ENCODE results near the gene TCF4.

TCF4 gene

DNA sequence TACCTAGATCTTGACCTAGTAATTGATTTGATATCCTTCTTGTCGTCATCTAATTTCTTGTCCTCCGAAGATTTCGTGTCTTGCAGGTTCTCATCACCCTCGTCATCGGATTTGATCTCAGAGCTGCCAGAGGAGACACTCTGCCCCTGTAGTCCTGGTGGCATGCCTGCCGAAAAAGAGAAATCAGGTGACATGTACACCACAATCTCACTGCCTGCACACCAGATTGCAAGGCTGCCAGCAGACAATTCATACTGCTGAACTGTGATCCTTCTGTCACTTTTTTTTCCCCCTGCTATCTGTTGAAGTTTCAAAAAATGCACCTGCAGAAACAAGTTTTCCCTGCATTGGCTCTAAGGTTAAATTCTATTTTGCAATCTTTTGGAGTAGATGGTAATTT, 355.5 kb downstream of the TCF4 start:
- ChIA-PET CTCF (interaction anchor here (6.6 kb wide), 1 partner anchor 1342 kb away, joined by 51 read pairs; no protein-coding TSS in a partner anchor), POLR2A (no interaction called here)
- Histone ChIP-seq H3K36me3 (ENCODE audit: control insufficient read depth in 4 of 4, insufficient read depth in 4 of 4, low read length in 3 of 4) (peaks cover 8 to 59% (median 28%) of the 10 kb centered on the region in 4 experiments), H3K27me3 (replicated peaks in 2 of 5; ENCODE audit: control insufficient read depth in 4 of 5, insufficient read depth in 5 of 5, low read length in 4 of 5) (no peaks in the 10 kb centered on the region), H3K9me3 (ENCODE audit: control extremely low read depth in 1 of 5, control insufficient read depth in 4 of 5, insufficient read depth in 2 of 5, low read depth in 1 of 5, low read length in 4 of 5) (no peaks in the 10 kb centered on the region), H3K4me1 (ENCODE audit: control extremely low read depth in 1 of 4, control insufficient read depth in 4 of 4, insufficient read depth in 4 of 4, low read length in 3 of 4) (peaks cover 0 to 22% (median 9%) of the 10 kb centered on the region in 4 experiments), H3K27ac (ENCODE audit: insufficient read depth in 1 of 2, low read depth in 1 of 2, low read length in 2 of 2, poor library complexity in 1 of 2, severe bottlenecking in 2 of 2) (no peak overlapping the region), H3K4me3 (ENCODE audit: control insufficient read depth in 1 of 7, extremely low read depth in 1 of 7, insufficient read depth in 4 of 7, low read depth in 2 of 7, low read length in 6 of 7) (no peak overlapping the region)
- no peak for DNase-seq
- 93% methylated on average over 4 of the region's 6 CpGs for WGBS (ENCODE audit: insufficient coverage)

- no peak for DNase-seq
- H3K9me3 ChIP-seq (ENCODE audit: control extremely low read depth in 1 of 5, control insufficient read depth in 4 of 5, insufficient read depth in 2 of 5, low read depth in 1 of 5, low read length in 4 of 5): no peaks in the 10 kb centered on the region
- whole genome bisulfite sequencing (ENCODE audit: insufficient coverage): 100% methylated on average over 3 of the region's 4 CpGs
- peaks cover 8 to 69% (median 34%) of the 10 kb centered on the region in 4 experiments for H3K36me3 ChIP-seq (ENCODE audit: control insufficient read depth in 4 of 4, insufficient read depth in 4 of 4, low read length in 3 of 4)
- no peaks in the 10 kb centered on the region for H3K27me3 ChIP-seq (replicated peaks in 2 of 5; ENCODE audit: control insufficient read depth in 4 of 5, insufficient read depth in 5 of 5, low read length in 4 of 5)
- H3K27ac ChIP-seq (ENCODE audit: insufficient read depth in 1 of 2, low read depth in 1 of 2, low read length in 2 of 2, poor library complexity in 1 of 2, severe bottlenecking in 2 of 2): no peak overlapping the region
- POLR2A ChIA-PET: no interaction called here
- peaks cover 0 to 13% (median 6%) of the 10 kb centered on the region in 4 experiments for H3K4me1 ChIP-seq (ENCODE audit: control extremely low read depth in 1 of 4, control insufficient read depth in 4 of 4, insufficient read depth in 4 of 4, low read length in 3 of 4)
- CTCF ChIA-PET: interaction anchor here (1.9 kb wide), 1 partner anchor 1347 kb away, joined by 5 read pairs; no protein-coding TSS in a partner anchor
- no peak overlapping the region for H3K4me3 ChIP-seq (ENCODE audit: control insufficient read depth in 1 of 7, extremely low read depth in 1 of 7, insufficient read depth in 4 of 7, low read depth in 2 of 7, low read length in 6 of 7)
Observed at GRCh38 chr18:55229682-55230081, 358.3 kb downstream of the TCF4 start.

DNA sequence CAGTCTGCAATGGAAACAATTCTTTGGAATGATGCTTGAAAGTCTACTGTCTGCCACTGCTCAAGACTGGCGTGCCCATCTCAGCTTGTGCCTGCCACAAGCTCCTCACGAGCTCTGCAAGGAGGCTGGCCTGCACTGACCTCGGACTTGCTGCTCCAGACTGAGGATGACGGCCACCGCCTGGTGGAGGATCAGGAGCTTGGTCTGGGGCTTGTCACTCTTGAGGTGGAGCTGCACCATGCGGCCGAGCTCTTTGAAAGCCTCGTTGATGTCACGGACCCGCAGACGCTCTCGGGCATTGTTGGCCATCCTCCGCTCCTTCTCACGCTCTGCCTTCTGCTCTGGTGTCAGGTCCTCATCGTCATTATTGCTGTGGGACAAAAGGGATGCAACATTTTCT, 359.3 kb downstream of the TCF4 start:
- no peaks in the 10 kb centered on the region for H3K27me3 ChIP-seq (replicated peaks in 2 of 5; ENCODE audit: control insufficient read depth in 4 of 5, insufficient read depth in 5 of 5, low read length in 4 of 5)
- H3K4me1 ChIP-seq (ENCODE audit: control extremely low read depth in 1 of 4, control insufficient read depth in 4 of 4, insufficient read depth in 4 of 4, low read length in 3 of 4): peaks cover 0 to 9% (median 6%) of the 10 kb centered on the region in 4 experiments
- 97% methylated on average over 9 of the region's 15 CpGs for WGBS (ENCODE audit: insufficient coverage)
- no peak for DNase-seq
- CTCF ChIA-PET: interaction anchor here (0.7 to 1.9 kb wide), 2 partner anchors 45 to 1348 kb away, joined by 3 to 5 read pairs; no protein-coding TSS in a partner anchor
- POLR2A ChIA-PET: no interaction called here
- peaks cover 8 to 64% (median 32%) of the 10 kb centered on the region in 4 experiments for H3K36me3 ChIP-seq (ENCODE audit: control insufficient read depth in 4 of 4, insufficient read depth in 4 of 4, low read length in 3 of 4)
- no peak overlapping the region for H3K4me3 ChIP-seq (ENCODE audit: control insufficient read depth in 1 of 7, extremely low read depth in 1 of 7, insufficient read depth in 4 of 7, low read depth in 2 of 7, low read length in 6 of 7)
- no peak overlapping the region for H3K27ac ChIP-seq (ENCODE audit: insufficient read depth in 1 of 2, low read depth in 1 of 2, low read length in 2 of 2, poor library complexity in 1 of 2, severe bottlenecking in 2 of 2)
- no peaks in the 10 kb centered on the region for H3K9me3 ChIP-seq (ENCODE audit: control extremely low read depth in 1 of 5, control insufficient read depth in 4 of 5, insufficient read depth in 2 of 5, low read depth in 1 of 5, low read length in 4 of 5)

DNA sequence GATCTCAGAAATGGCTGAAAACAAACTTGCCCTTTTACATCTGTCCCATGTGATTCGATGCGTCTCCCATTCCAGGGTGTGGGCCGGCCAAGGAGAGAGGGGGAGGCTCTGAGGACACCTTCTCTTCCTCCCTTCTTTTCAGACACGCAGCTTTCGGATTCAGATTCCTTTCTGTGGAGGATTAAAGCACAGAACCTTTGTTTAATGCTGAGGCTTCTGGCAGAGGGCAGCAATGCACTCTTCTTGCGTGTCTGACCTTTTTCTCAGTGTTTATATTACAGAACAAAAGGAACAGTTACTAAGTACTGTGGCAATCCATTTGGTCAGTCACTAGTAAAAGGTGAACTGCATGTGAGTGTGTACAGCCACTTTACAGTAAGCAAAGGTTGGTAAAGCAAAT, 359.8 kb downstream of the TCF4 start:
- H3K4me1 ChIP-seq (ENCODE audit: control extremely low read depth in 1 of 4, control insufficient read depth in 4 of 4, insufficient read depth in 4 of 4, low read length in 3 of 4): peaks cover 0 to 9% (median 6%) of the 10 kb centered on the region in 4 experiments
- POLR2A ChIA-PET: no interaction called here
- H3K36me3 ChIP-seq (ENCODE audit: control insufficient read depth in 4 of 4, insufficient read depth in 4 of 4, low read length in 3 of 4): peaks cover 8 to 60% (median 32%) of the 10 kb centered on the region in 4 experiments
- no peaks in the 10 kb centered on the region for H3K27me3 ChIP-seq (replicated peaks in 2 of 5; ENCODE audit: control insufficient read depth in 4 of 5, insufficient read depth in 5 of 5, low read length in 4 of 5)
- no peak for DNase-seq
- H3K27ac ChIP-seq (ENCODE audit: insufficient read depth in 1 of 2, low read depth in 1 of 2, low read length in 2 of 2, poor library complexity in 1 of 2, severe bottlenecking in 2 of 2): no peak overlapping the region
- 83% methylated on average over 5 of the region's 6 CpGs for WGBS (ENCODE audit: insufficient coverage)
- CTCF ChIA-PET: interaction anchor here (0.7 to 1.9 kb wide), 3 partner anchors 10 to 1348 kb away, joined by 3 to 5 read pairs (median 3); no protein-coding TSS in a partner anchor
- H3K9me3 ChIP-seq (ENCODE audit: control extremely low read depth in 1 of 5, control insufficient read depth in 4 of 5, insufficient read depth in 2 of 5, low read depth in 1 of 5, low read length in 4 of 5): no peaks in the 10 kb centered on the region
- no peak overlapping the region for H3K4me3 ChIP-seq (ENCODE audit: control insufficient read depth in 1 of 7, extremely low read depth in 1 of 7, insufficient read depth in 4 of 7, low read depth in 2 of 7, low read length in 6 of 7)

DNA sequence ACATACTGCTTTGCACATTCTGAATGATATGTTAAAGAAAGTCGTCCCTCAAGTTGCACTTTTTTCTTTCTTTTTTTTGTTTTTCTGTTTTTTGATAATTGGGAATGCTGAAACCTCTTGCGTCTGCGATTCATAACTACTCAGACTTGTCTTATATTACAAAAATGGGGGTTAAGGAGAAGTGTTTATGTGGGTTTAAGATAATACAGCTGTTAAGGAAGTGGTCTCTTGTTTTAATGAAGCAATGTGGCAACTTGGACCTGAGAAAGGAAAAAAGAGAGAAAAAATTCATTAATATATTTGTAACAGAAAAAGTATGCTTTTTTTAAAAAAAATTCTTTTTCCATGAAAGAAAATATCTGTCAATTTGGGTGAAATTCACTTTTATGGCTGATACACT, 360.2 kb downstream of the TCF4 start:
- Histone ChIP-seq H3K27ac (ENCODE audit: insufficient read depth in 1 of 2, low read depth in 1 of 2, low read length in 2 of 2, poor library complexity in 1 of 2, severe bottlenecking in 2 of 2) (no peak overlapping the region), H3K27me3 (replicated peaks in 2 of 5; ENCODE audit: control insufficient read depth in 4 of 5, insufficient read depth in 5 of 5, low read length in 4 of 5) (no peaks in the 10 kb centered on the region), H3K4me1 (ENCODE audit: control extremely low read depth in 1 of 4, control insufficient read depth in 4 of 4, insufficient read depth in 4 of 4, low read length in 3 of 4) (peaks cover 0 to 9% (median 6%) of the 10 kb centered on the region in 4 experiments), H3K9me3 (ENCODE audit: control extremely low read depth in 1 of 5, control insufficient read depth in 4 of 5, insufficient read depth in 2 of 5, low read depth in 1 of 5, low read length in 4 of 5) (no peaks in the 10 kb centered on the region), H3K36me3 (ENCODE audit: control insufficient read depth in 4 of 4, insufficient read depth in 4 of 4, low read length in 3 of 4) (peaks cover 8 to 56% (median 31%) of the 10 kb centered on the region in 4 experiments), H3K4me3 (ENCODE audit: control insufficient read depth in 1 of 7, extremely low read depth in 1 of 7, insufficient read depth in 4 of 7, low read depth in 2 of 7, low read length in 6 of 7) (no peak overlapping the region)
- ChIA-PET POLR2A (no interaction called here), CTCF (interaction anchor here (0.6 to 1.9 kb wide), 3 partner anchors 10 to 1348 kb away, joined by 3 to 5 read pairs (median 3); no protein-coding TSS in a partner anchor)
- peak in 2 of 3 donors; percentile 31 to 59 for DNase-seq
- no CpG with 5 or more reads among the region's 3 CpGs for WGBS (ENCODE audit: insufficient coverage)

DNA sequence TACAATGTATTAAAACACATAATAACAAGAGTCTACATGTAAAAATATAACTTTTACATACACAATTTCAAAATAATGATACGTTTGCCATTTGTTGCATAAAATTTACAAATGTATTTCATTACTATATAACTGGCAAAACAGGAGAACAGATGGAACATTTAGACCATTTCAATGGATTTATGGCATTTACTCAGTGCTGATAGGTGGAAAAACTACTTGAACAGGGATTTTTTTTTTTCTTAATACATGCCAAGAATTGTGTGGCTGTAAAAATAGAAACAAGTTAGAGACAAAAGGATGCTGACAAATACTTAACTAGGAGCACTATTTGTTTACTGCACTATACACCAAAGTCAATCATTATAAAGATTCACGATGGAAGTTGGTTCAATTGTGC, 361.9 kb downstream of the TCF4 start:
- peaks cover 3 to 39% (median 23%) of the 10 kb centered on the region in 4 experiments for H3K36me3 ChIP-seq (ENCODE audit: control insufficient read depth in 4 of 4, insufficient read depth in 4 of 4, low read length in 3 of 4)
- no peak for DNase-seq
- H3K27ac ChIP-seq (ENCODE audit: insufficient read depth in 1 of 2, low read depth in 1 of 2, low read length in 2 of 2, poor library complexity in 1 of 2, severe bottlenecking in 2 of 2): no peak overlapping the region
- H3K4me1 ChIP-seq (ENCODE audit: control extremely low read depth in 1 of 4, control insufficient read depth in 4 of 4, insufficient read depth in 4 of 4, low read length in 3 of 4): peaks cover 0 to 10% (median 6%) of the 10 kb centered on the region in 4 experiments
- no peak overlapping the region for H3K4me3 ChIP-seq (ENCODE audit: control insufficient read depth in 1 of 7, extremely low read depth in 1 of 7, insufficient read depth in 4 of 7, low read depth in 2 of 7, low read length in 6 of 7)
- WGBS (ENCODE audit: insufficient coverage): no CpG with 5 or more reads among the region's 2 CpGs
- ChIA-PET POLR2A (no interaction called here), CTCF (interaction anchor here (1.0 kb wide), 1 partner anchor 9 kb away, joined by 5 read pairs; no protein-coding TSS in a partner anchor)
- H3K9me3 ChIP-seq (ENCODE audit: control extremely low read depth in 1 of 5, control insufficient read depth in 4 of 5, insufficient read depth in 2 of 5, low read depth in 1 of 5, low read length in 4 of 5): no peaks in the 10 kb centered on the region
- H3K27me3 ChIP-seq (replicated peaks in 2 of 5; ENCODE audit: control insufficient read depth in 4 of 5, insufficient read depth in 5 of 5, low read length in 4 of 5): no peaks in the 10 kb centered on the region

- Histone ChIP-seq H3K27me3 (replicated peaks in 2 of 5; ENCODE audit: control insufficient read depth in 4 of 5, insufficient read depth in 5 of 5, low read length in 4 of 5) (no peaks in the 10 kb centered on the region), H3K9me3 (ENCODE audit: control extremely low read depth in 1 of 5, control insufficient read depth in 4 of 5, insufficient read depth in 2 of 5, low read depth in 1 of 5, low read length in 4 of 5) (peaks cover 0 to under 1% (median 0%) of the 10 kb centered on the region in 5 experiments), H3K4me3 (ENCODE audit: control insufficient read depth in 1 of 7, extremely low read depth in 1 of 7, insufficient read depth in 4 of 7, low read depth in 2 of 7, low read length in 6 of 7) (no peak overlapping the region), H3K27ac (ENCODE audit: insufficient read depth in 1 of 2, low read depth in 1 of 2, low read length in 2 of 2, poor library complexity in 1 of 2, severe bottlenecking in 2 of 2) (no peak overlapping the region), H3K36me3 (ENCODE audit: control insufficient read depth in 4 of 4, insufficient read depth in 4 of 4, low read length in 3 of 4) (peaks cover 0 to 24% (median 16%) of the 10 kb centered on the region in 4 experiments), H3K4me1 (ENCODE audit: control extremely low read depth in 1 of 4, control insufficient read depth in 4 of 4, insufficient read depth in 4 of 4, low read length in 3 of 4) (peaks cover 0 to 16% (median 9%) of the 10 kb centered on the region in 4 experiments)
- DNase-seq: no peak
- ChIA-PET POLR2A (no interaction called here), CTCF (interaction anchor here (0.6 to 0.7 kb wide), 4 partner anchors 12 to 366 kb away, joined by 3 read pairs; no protein-coding TSS in a partner anchor)
- no CpG with 5 or more reads among the region's 1 CpG for WGBS (ENCODE audit: insufficient coverage)
Observed at GRCh38 chr18:55224086-55224625, 363.8 kb downstream of the TCF4 start.
